Activated naive CD4-positive, alpha-beta T cell treated with anti-CD3 and anti-CD28 coated beads, Interleukin-2, amount 10 ng/mL, durations not matched to agents 7 days and 5 days (primary cell): Measurements from ENCODE around the gene BEGAIN.
"Not testable (repeated sequence)": the region's sequence is repeated elsewhere in the genome, so short reads cannot be mapped to it uniquely, and the experiment has no call there.

Source experiments
- CTCF ChIA-PET: fragments of 350-600 bp; sonication (Branson Sonifier 250); formaldehyde crosslinking; loops from one replicate; lab custom pipeline; 2021; ENCODE audit warnings: antibody characterized with exemption; lab: Charles Lee
- DNase-seq: peaks from one replicate; pipeline ENCODE4 v3.0.0-alpha.2; 2020
- H3K27ac Mint-ChIP-seq: one replicate; pipeline ENCODE4 v1.8.0; 2021; ENCODE audit warnings: mild to moderate bottlenecking, moderate library complexity, mixed read lengths
- H3K27me3 Mint-ChIP-seq: one replicate; pipeline ENCODE4 v1.8.0; 2021; ENCODE audit warnings: mild to moderate bottlenecking, mixed read lengths
- H3K36me3 Mint-ChIP-seq: one replicate; pipeline ENCODE4 v1.8.0; 2021; ENCODE audit warnings: mixed read lengths
- H3K4me1 Mint-ChIP-seq: one replicate; pipeline ENCODE4 v1.8.0; 2021; ENCODE audit warnings: mixed read lengths
- H3K4me3 Mint-ChIP-seq: one replicate; pipeline ENCODE4 v1.8.0; 2021; ENCODE audit warnings: mild to moderate bottlenecking, moderate library complexity, mixed read lengths
- H3K9me3 Mint-ChIP-seq: one replicate; pipeline ENCODE4 v1.8.0; 2021; ENCODE audit warnings: mixed read lengths

The BEGAIN gene

DNA sequence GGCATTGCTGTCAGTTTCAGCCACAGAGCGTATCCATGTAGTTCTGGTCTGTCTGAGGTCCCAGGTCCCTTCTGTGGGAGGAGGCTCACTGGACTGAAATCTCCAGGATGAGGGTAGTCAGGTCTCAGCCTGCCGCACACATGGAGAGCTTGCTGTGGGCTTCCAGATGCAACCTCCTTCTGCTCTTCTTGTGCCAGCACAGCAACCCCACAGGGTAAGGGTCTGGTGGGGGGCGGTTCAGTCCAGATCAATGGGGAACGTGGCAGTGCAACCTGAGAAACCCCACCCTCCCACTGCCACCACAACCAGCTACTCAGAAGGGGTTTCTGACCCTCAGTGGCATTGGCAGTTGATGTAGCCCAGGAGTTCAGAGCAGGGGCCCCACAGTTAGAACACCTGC, 61.2 kb downstream of the BEGAIN start:
- H3K36me3 Mint-ChIP-seq: no peaks in the 10 kb centered on the region
- H3K4me3 Mint-ChIP-seq: no peak overlapping the region
- CTCF ChIA-PET: interaction anchor here (1.1 to 3.1 kb wide), 5 partner anchors 44 to 142 kb away, joined by 3 to 45 read pairs (median 9); no protein-coding TSS in a partner anchor
- no peaks in the 10 kb centered on the region for H3K9me3 Mint-ChIP-seq
- no peak overlapping the region for H3K27ac Mint-ChIP-seq
- DNase-seq: peak; percentile 19
- no peaks in the 10 kb centered on the region for H3K27me3 Mint-ChIP-seq
- no peaks in the 10 kb centered on the region for H3K4me1 Mint-ChIP-seq

DNA sequence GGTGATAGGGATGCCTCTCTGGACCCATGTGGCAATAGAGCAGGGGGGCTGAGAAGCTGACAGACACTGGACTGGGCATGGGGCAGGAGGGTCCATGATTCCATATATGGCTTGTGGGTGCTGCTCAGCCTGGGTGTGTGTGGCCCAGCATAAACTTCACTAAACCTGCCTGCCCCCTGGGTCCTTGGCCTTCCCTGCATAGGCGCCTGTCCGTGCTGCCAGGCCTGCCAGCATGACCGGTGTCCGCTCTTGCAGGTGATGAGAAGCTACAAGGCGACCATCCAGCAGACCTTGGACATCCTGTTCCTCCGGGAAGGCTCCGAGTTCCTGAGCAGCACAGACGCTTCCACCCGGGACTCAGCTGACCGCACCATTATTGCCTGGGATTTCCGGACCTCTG, 61.6 kb downstream of the BEGAIN start:
- Mint-ChIP-seq H3K27me3 (no peaks in the 10 kb centered on the region), H3K27ac (no peak overlapping the region), H3K9me3 (no peaks in the 10 kb centered on the region), H3K4me3 (no peak overlapping the region), H3K36me3 (no peaks in the 10 kb centered on the region), H3K4me1 (no peaks in the 10 kb centered on the region)
- peak; percentile 11 for DNase-seq
- CTCF ChIA-PET: interaction anchor here (0.8 to 3.1 kb wide), 8 partner anchors 20 to 142 kb away, joined by 3 to 45 read pairs (median 4); no protein-coding TSS in a partner anchor

DNA sequence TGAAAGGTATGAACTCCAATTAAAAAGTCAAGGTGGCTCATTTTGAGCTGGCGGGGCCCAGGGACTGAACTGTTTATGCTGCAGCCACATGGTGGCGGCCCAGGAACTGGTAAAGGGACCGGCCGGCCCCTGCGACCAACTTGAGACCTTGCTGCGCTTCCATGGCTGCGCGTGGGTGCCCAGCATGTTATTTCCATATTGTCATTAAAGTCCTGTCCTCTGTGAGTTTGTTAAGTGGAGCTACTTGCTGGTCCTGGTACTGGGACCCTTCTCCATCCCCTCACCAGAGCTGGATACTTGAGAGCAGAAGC, 62.3 kb downstream of the BEGAIN start:
- peak; percentile 47 for DNase-seq
- H3K36me3 Mint-ChIP-seq: no peaks in the 10 kb centered on the region
- H3K27ac Mint-ChIP-seq: no peak overlapping the region
- no peaks in the 10 kb centered on the region for H3K4me1 Mint-ChIP-seq
- H3K9me3 Mint-ChIP-seq: no peaks in the 10 kb centered on the region
- CTCF ChIA-PET: interaction anchor here (0.8 to 3.1 kb wide), 8 partner anchors 21 to 141 kb away, joined by 3 to 45 read pairs (median 4); no protein-coding TSS in a partner anchor
- no peak overlapping the region for H3K4me3 Mint-ChIP-seq
- H3K27me3 Mint-ChIP-seq: no peaks in the 10 kb centered on the region

DNA sequence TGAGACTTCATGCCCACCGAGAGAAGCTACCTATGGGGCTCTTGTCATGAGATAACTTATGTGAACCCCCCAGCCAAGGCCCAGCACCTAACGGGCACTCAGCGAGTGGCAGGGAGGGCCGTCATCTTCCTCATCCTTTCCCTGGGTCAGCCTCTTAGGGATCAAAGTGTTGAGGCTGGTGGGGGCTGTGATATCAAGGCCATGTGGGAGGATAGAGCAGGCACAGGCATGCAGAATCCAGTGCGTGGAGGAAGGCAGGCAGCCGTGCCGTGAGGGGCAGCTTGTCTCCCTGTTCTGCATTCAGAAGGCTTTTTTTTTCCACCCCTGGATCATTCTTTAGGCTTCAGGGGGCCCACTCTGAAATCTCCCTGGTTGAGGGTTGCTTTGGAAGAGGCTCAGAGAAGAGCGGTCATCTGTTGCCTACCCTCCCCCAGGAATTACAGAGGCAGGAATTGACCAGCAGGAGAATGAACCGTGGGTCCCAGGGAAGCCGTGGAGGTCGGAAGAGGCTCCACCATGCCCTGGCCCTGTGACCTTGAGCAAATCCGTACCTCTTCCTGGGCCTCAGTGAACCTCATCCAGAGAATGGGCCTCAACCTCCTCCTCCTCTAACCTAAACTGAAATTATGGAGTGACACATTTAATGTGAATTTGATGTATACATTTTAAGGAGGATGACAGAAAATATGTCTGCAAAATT, 62.8 kb downstream of the BEGAIN start:
- peak; percentile 7 for DNase-seq
- H3K4me1 Mint-ChIP-seq: no peaks in the 10 kb centered on the region
- no peaks in the 10 kb centered on the region for H3K27me3 Mint-ChIP-seq
- no peak overlapping the region for H3K4me3 Mint-ChIP-seq
- CTCF ChIA-PET: interaction anchor here (0.8 to 3.1 kb wide), 6 partner anchors 121 to 141 kb away, joined by 3 to 45 read pairs (median 7); no protein-coding TSS in a partner anchor
- H3K36me3 Mint-ChIP-seq: no peaks in the 10 kb centered on the region
- H3K9me3 Mint-ChIP-seq: no peaks in the 10 kb centered on the region
- H3K27ac Mint-ChIP-seq: no peak overlapping the region

DNA sequence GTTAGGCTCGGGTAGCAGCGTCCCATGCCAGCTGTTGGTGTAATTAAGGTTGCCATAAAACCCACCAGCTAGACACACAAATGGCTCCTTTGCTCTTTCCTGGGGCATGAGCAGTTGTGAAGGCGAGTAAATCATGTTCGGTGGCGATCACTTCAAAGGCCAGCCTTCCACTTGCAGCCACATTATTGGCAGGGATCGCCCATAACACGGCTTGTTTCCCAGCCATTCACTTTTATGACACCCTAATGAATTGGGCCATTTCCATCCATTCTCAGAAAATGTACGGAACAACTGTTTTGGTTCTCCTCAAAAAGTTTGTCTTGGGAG, 63.4 kb downstream of the BEGAIN start:
- no peaks in the 10 kb centered on the region for H3K9me3 Mint-ChIP-seq
- no peaks in the 10 kb centered on the region for H3K4me1 Mint-ChIP-seq
- DNase-seq: no peak
- no peak overlapping the region for H3K27ac Mint-ChIP-seq
- no peaks in the 10 kb centered on the region for H3K36me3 Mint-ChIP-seq
- H3K4me3 Mint-ChIP-seq: no peak overlapping the region
- no peaks in the 10 kb centered on the region for H3K27me3 Mint-ChIP-seq
- CTCF ChIA-PET: interaction anchor here (2.9 to 3.1 kb wide), 2 partner anchors 122 to 128 kb away, joined by 40 to 45 read pairs; no protein-coding TSS in a partner anchor

DNA sequence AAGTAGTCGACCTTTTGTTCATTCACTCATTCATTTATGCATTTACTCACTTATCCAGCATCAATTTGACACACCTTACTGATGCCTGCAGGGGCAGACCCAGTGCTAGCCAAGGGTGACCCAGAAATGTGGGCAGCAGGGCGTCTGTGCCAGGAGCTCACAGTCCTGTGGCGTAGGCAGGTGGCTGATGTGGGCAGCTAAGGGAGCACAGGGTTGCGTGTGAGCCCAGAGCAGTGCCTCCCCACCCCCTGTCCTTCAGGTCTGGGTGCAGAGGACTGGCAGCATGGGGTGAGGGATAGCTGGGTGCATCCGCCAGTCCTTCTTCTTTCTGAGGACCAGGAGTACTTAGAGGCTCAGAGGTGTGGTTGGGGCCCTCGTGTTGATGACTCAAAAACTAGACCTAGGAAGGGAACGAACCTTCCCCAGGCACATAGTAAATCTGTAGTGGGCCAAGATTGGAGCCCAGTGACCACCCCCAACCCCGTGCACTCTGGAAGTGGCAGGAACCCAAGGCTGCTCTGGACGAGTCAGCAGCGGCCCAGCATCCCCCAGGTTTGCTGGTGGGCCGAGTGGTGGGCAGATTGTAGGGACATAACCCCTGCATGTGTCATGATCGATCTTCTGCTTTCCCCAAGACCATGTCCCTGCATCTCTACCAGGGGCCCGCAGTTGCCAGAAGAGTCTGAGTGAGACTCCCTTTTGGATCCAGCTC, 63.9 kb downstream of the BEGAIN start:
- peak; percentile 18 for DNase-seq
- CTCF ChIA-PET: interaction anchor here (0.7 to 3.1 kb wide), 3 partner anchors 122 to 129 kb away, joined by 3 to 45 read pairs (median 40); no protein-coding TSS in a partner anchor
- H3K27me3 Mint-ChIP-seq: no peaks in the 10 kb centered on the region
- no peaks in the 10 kb centered on the region for H3K36me3 Mint-ChIP-seq
- H3K27ac Mint-ChIP-seq: no peak overlapping the region
- no peaks in the 10 kb centered on the region for H3K9me3 Mint-ChIP-seq
- no peak overlapping the region for H3K4me3 Mint-ChIP-seq
- no peaks in the 10 kb centered on the region for H3K4me1 Mint-ChIP-seq

DNA sequence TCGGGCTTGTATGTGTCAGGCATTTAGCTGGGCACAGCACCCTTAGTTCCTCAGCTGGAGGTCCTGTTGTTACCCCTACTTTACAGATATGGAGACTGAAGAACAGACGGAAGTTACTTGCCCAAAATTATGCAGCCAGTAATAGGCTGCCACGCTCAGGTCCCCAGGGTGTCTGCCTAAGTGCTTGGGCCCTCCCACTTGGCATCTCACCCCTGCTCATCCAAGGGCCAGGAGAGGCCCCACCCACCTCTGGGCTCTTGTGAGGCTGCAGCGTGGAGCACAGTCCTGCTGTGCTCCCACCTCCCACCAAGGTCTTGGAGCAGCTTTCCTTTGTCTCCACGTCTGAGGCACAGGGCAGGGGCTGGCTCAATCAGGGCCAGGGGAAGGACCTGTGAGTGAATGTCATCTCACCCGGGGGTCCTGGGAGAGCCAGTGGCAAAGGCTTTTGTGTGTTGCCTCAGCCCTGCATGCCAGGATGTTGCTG, 64.6 kb downstream of the BEGAIN start:
- no peak overlapping the region for H3K27ac Mint-ChIP-seq
- no peaks in the 10 kb centered on the region for H3K4me1 Mint-ChIP-seq
- H3K4me3 Mint-ChIP-seq: no peak overlapping the region
- H3K9me3 Mint-ChIP-seq: no peaks in the 10 kb centered on the region
- DNase-seq: no peak
- CTCF ChIA-PET: interaction anchor here (0.7 kb wide), 1 partner anchor 130 kb away, joined by 3 read pairs; no protein-coding TSS in a partner anchor
- H3K36me3 Mint-ChIP-seq: no peaks in the 10 kb centered on the region
- no peaks in the 10 kb centered on the region for H3K27me3 Mint-ChIP-seq

DNA sequence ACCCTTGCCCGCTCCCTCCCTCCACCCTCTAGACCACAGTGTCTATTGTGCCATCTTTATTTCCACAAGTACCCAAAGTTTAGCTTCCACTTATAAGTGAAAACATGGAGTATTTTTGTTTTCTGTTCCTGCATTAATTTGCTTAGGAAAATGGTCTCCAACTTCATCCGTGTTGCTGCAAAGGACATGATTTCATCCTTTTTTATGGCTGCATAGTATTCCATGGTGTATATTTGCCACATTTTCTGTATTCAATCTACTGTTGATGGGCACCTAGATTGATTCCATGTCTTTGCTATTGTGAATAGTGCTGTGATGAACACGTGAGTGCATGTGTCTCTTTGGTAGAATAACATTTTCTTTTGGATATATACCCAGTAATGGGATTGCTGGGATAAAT, 81.2 kb downstream of the BEGAIN start:
- Mint-ChIP-seq H3K27me3 (peaks cover 14% of the 10 kb centered on the region), H3K9me3 (peaks cover 12% of the 10 kb centered on the region)
- H3K4me3 Mint-ChIP-seq, CTCF ChIA-PET, DNase-seq, H3K27ac Mint-ChIP-seq, H3K4me1 Mint-ChIP-seq, H3K36me3 Mint-ChIP-seq: not testable (repeated sequence)

DNA sequence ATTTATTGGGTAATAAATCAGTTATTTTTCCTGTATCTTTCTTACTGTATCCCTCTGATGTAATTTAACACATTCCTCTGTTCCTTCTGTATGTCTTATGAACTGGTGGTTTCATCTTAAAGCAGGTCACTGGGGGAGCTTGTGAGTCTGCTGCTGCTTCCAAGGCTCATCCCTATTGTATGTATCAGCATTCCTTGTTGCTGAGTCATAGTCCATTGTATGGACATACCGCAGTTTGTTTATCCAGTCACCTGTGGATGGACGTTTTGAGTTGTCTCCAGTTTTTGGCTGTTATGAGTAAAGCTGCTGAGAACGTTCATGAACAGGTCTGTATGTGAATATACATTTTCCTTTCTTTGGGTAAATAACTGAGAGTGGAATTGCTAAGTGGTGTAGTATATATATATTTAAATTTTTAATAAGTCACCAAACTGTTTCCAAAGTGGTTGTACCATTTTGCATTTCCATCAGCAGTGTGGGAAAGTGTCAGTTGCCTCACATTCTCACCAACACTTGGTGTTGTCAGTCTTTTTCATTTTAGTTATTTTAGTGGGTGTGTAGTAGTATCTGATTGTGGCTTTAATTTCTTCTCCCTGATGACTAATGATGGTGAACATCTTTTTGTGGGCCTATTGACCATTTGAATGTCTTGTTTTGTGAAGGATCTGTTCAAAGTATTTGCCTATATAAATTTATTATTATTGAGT, 82.7 kb downstream of the BEGAIN start:
- CTCF ChIA-PET: no interaction called here
- Mint-ChIP-seq H3K9me3 (peaks cover 12% of the 10 kb centered on the region), H3K27me3 (peaks cover 9% of the 10 kb centered on the region), H3K4me3 (no peak overlapping the region), H3K36me3 (no peaks in the 10 kb centered on the region), H3K27ac (no peak overlapping the region), H3K4me1 (peaks cover 1% of the 10 kb centered on the region)
- DNase-seq: no peak

DNA sequence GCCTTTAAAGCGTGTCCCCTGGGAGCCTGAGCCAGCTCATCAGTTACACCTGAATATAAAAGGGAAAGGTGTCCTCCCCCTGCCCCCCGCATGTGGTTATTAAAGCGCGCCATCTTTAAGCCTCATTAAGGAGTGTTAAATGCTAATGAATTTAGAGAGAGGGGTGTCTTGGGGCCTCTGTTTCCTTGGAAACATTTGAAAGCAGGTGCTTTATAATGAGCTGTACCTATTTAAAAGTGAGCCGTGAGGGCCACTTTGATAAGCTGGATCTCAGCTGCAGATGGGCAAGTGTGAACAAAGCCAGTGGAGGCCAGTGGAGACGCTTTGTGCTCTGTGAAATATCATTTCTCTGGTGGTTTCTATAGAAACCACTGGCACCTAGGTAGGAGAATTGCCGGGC, 84.0 kb downstream of the BEGAIN start:
- DNase-seq: no peak
- no peaks in the 10 kb centered on the region for H3K36me3 Mint-ChIP-seq
- CTCF ChIA-PET: no interaction called here

DNA sequence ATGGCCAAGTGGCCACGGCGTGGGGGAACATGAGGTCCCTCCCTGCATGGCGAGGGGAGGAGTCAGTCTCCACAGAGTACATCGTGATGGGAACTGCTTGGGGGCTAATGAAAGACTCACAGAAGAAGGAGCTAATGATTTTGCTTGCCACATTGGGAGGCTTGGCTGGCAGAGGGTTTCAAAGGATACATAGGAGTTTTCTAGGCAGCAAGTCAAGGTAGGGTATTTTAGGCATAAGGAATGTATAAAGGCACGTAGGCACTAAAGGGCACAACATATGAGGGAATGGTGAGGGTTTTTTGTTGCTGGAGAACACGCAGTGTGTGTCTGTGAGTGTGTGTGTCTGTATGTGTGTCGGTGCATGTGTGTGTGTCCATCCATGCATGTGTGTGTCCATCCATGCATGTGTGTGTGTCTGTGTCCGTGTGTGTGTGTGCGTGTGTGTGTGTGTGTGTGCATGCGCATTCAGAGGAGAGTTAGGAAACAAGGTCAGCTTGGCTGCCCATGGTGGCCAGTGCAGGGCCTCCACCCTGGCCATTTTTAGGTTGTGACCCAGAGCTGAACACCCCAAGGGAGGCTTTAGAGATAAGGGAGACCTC, 84.5 kb downstream of the BEGAIN start:
- Mint-ChIP-seq H3K4me1 (peaks cover 4% of the 10 kb centered on the region), H3K36me3 (no peaks in the 10 kb centered on the region), H3K4me3 (no peak overlapping the region), H3K27ac (no peak overlapping the region), H3K27me3 (peaks cover 10% of the 10 kb centered on the region), H3K9me3 (peaks cover 12% of the 10 kb centered on the region)
- DNase-seq: no peak
- CTCF ChIA-PET: no interaction called here

More for the DNA sequence above, 84.0 kb downstream of the BEGAIN start:
- H3K27me3 Mint-ChIP-seq: peaks cover 9% of the 10 kb centered on the region
- H3K27ac Mint-ChIP-seq: no peak overlapping the region
- H3K9me3 Mint-ChIP-seq: peaks cover 12% of the 10 kb centered on the region
- peaks cover 4% of the 10 kb centered on the region for H3K4me1 Mint-ChIP-seq
- H3K4me3 Mint-ChIP-seq: no peak overlapping the region

DNA sequence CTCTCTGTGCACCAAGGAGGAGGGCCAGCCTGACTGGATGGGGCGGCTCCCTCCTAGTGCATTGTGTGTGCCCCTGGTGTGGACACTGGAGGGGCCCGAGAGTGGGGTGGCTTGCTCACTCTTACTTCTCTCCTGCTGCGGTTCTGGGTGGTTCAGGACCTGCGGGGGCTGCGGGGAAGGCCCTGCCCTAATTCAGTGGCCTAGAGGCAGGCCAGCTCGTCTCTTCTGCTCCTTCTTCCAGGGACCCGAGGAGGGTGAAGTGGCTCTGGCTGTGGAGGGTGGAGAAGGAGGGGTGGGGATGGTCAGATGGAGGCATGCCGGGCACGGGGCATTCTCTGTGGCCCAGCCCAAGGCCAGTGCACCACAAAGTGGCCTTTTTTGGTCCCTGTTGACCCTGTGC, 87.1 kb downstream of the BEGAIN start:
- H3K27me3 Mint-ChIP-seq: peaks cover 11% of the 10 kb centered on the region
- no peak overlapping the region for H3K27ac Mint-ChIP-seq
- H3K36me3 Mint-ChIP-seq: no peaks in the 10 kb centered on the region
- peaks cover 8% of the 10 kb centered on the region for H3K9me3 Mint-ChIP-seq
- H3K4me3 Mint-ChIP-seq: no peak overlapping the region
- CTCF ChIA-PET: no interaction called here
- peaks cover 4% of the 10 kb centered on the region for H3K4me1 Mint-ChIP-seq
- no peak for DNase-seq

DNA sequence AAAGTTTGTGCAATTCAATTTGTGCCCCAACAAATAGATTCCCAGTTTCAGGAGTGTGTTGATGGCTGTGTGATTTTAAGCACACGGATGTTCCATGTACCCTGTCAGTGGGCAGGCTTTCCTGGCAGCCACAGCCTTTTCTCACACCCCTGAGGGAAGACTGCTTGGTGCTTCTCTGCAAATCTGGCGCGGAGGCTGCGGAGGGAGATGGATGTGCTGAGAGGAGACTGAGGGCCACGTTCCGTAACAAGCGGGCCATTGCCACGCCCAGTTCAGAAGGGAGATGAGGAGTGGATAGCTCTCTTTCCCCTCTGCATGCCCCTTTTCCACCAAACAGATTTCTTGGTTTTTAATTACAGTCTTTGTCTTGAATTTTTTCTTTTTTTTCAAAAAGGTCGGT, 89.1 kb downstream of the BEGAIN start:
- CTCF ChIA-PET: no interaction called here
- Mint-ChIP-seq H3K4me3 (no peak overlapping the region), H3K9me3 (no peaks in the 10 kb centered on the region), H3K36me3 (no peaks in the 10 kb centered on the region), H3K27ac (no peak overlapping the region), H3K4me1 (peaks cover 4% of the 10 kb centered on the region), H3K27me3 (peaks cover 15% of the 10 kb centered on the region)
- no peak for DNase-seq

DNA sequence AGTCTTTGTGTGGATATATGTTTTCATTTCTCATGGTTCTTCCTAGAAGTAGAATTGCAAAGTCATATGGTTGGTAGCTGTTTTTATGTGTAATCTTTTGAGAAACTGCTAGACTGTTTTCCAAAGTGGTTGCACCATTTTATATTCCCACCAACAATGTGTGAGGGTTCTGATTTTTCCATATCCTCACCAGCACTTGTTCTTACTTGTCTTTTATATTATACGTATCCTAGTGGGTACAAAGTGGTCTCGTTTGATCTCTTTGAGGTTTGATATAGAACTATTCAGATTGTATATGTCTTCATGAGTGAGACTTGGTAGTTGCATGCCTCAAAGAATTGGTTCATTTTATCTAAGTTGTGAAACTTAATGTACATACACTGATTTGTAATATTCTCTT, 91.3 kb downstream of the BEGAIN start:
- no peak for DNase-seq
- CTCF ChIA-PET: interaction anchor here (1.0 kb wide), 1 partner anchor 157 kb away, joined by 3 read pairs; no protein-coding TSS in a partner anchor
- Mint-ChIP-seq H3K4me1 (peaks cover 4% of the 10 kb centered on the region), H3K9me3 (no peaks in the 10 kb centered on the region), H3K4me3 (no peak overlapping the region), H3K36me3 (no peaks in the 10 kb centered on the region), H3K27ac (no peak overlapping the region), H3K27me3 (peaks cover 15% of the 10 kb centered on the region)
